B cell (primary cell): ENCODE data around the gene LARGE1. TPM values are rescaled to one million over a fixed set of nuclear protein-coding genes. Genes with fewer than 3 reads are reported as not detected.

Experiments
- ATAC-seq: fragments of 200-7000 bp; cut with Tn5 transposase; one replicate; pipeline ENCODE4 v1.10.0; 2021; ENCODE audit warnings: low read depth, mild to moderate bottlenecking, moderate number of reproducible peaks, moderate library complexity
- CTCF ChIA-PET: fragments of 350-600 bp; sonication (Branson Sonifier 250); formaldehyde crosslinking; loops from one replicate; lab custom pipeline; 2021; ENCODE audit warnings: antibody characterized with exemption, inconsistent platforms; lab: Charles Lee
- POLR2A ChIA-PET: fragments of 350-600 bp; sonication (Branson Sonifier 250); formaldehyde crosslinking; loops from one replicate; lab custom pipeline; 2021; ENCODE audit warnings: antibody characterized with exemption; lab: Charles Lee
- DNase-seq: peaks from one replicate; pipeline ENCODE4 v3.0.0; 2013
- H2AFZ ChIP-seq: 2 replicates; pipeline ENCODE4 v1.6.1; 2012; ENCODE audit warnings: mild to moderate bottlenecking, low read depth, low read length; ENCODE audit not compliant: insufficient read depth, poor library complexity, severe bottlenecking
- H3K27ac ChIP-seq, 2 donors: 1 replicate in 1 of 2; 2 replicates in 1 of 2; pipeline ENCODE4 v1.5.1; 2012 to 2013; ENCODE audit warnings: low read length in 2 of 2, mild to moderate bottlenecking in 2 of 2, moderate library complexity in 1 of 2
- H3K27me3 ChIP-seq, 4 experiments: fragments of 200-600 bp in 1 of 4; sonication (generic) in 1 of 4; replicated peaks in 1 of 4; 1 replicate in 2 of 4; 2 replicates in 2 of 4; pipeline versions ENCODE4 v1.6.1 to v1.7.0; 2013 to 2016; ENCODE audit warnings: low read length in 3 of 4, mild to moderate bottlenecking in 2 of 4, mixed read lengths in 1 of 4, moderate library complexity in 1 of 4; ENCODE audit not compliant: insufficient read depth in 4 of 4, control insufficient read depth in 3 of 4; ENCODE audit errors: control extremely low read depth in 1 of 4
- H3K36me3 ChIP-seq, 2 experiments: replicated peaks in 1 of 2; 1 replicate in 1 of 2; 2 replicates in 1 of 2; pipeline versions ENCODE4 v1.6.1 to v1.7.1; 2013; ENCODE audit warnings: low read length in 1 of 2; ENCODE audit not compliant: insufficient read depth in 2 of 2, control insufficient read depth in 1 of 2; ENCODE audit errors: control extremely low read depth in 1 of 2, extremely low read depth in 1 of 2
- H3K4me1 ChIP-seq, 2 donors: fragments of 200-600 bp in 1 of 2; sonication (generic) in 1 of 2; 1 replicate in 1 of 2; 2 replicates in 1 of 2; pipeline versions ENCODE4 v1.5.1 to v1.6.1; 2013 to 2017; ENCODE audit warnings: low read length in 2 of 2; ENCODE audit not compliant: control insufficient read depth in 2 of 2, insufficient read depth in 2 of 2
- H3K4me2 ChIP-seq: replicated peaks from 2 replicates; pipeline ENCODE3; 2012; ENCODE audit warnings: mild to moderate bottlenecking, low read depth, low read length; ENCODE audit not compliant: poor library complexity, severe bottlenecking
- H3K4me3 ChIP-seq, 5 experiments: fragments of 200-600 bp in 1 of 5; sonication (generic) in 1 of 5; 1 replicate in 3 of 5; 2 replicates in 2 of 5; pipeline versions ENCODE4 v1.5.1 to v1.7.0; 2011 to 2016; ENCODE audit warnings: low read length in 4 of 5, mild to moderate bottlenecking in 4 of 5, low read depth in 2 of 5, control low read depth in 1 of 5, moderate library complexity in 1 of 5; ENCODE audit not compliant: insufficient read depth in 1 of 5; ENCODE audit errors: control extremely low read depth in 1 of 5, extremely low read depth in 1 of 5
- H3K79me2 ChIP-seq: fragments of 200-600 bp; sonication (generic); one replicate; pipeline ENCODE4 v1.6.0; 2016; ENCODE audit warnings: low read length; ENCODE audit not compliant: control insufficient read depth, insufficient read depth
- H3K9ac ChIP-seq: fragments of 200-600 bp; sonication (generic); 2 replicates; pipeline ENCODE4 v1.6.1; 2017; ENCODE audit warnings: mild to moderate bottlenecking, low read length, moderate library complexity
- H3K9me3 ChIP-seq, 3 donors: one replicate each; pipeline versions ENCODE4 v1.6.1 to v1.7.1; 2013; ENCODE audit warnings: low read length in 2 of 3; ENCODE audit not compliant: control insufficient read depth in 2 of 3, insufficient read depth in 1 of 3; ENCODE audit errors: control extremely low read depth in 1 of 3
- H4K20me1 ChIP-seq: 2 replicates; pipeline ENCODE4 v1.6.0; 2012; ENCODE audit warnings: mild to moderate bottlenecking, low read length; ENCODE audit not compliant: insufficient read depth, control insufficient read depth, poor library complexity, severe bottlenecking
- H3K27ac Mint-ChIP-seq: one replicate; pipeline ENCODE4 v1.8.0; 2021; ENCODE audit warnings: mixed read lengths
- H3K27me3 Mint-ChIP-seq: one replicate; pipeline ENCODE4 v1.8.0; 2021; ENCODE audit warnings: mixed read lengths
- H3K4me1 Mint-ChIP-seq: one replicate; pipeline ENCODE4 v1.8.0; 2021; ENCODE audit warnings: mixed read lengths
- H3K4me3 Mint-ChIP-seq: one replicate; pipeline ENCODE4 v1.8.0; 2021; ENCODE audit warnings: mixed read lengths
- H3K9me3 Mint-ChIP-seq: one replicate; pipeline ENCODE4 v1.8.0; 2022; ENCODE audit warnings: mixed read lengths; ENCODE audit not compliant: insufficient read depth
- CTCF ChIP-seq: fragments of 200-600 bp; IDR thresholded peaks from one replicate; pipeline ENCODE4 v1.8.0; 2022; ENCODE audit warnings: antibody characterized with exemption, mild to moderate bottlenecking
- EZH2 ChIP-seq: IDR thresholded peaks from 2 replicates; pipeline ENCODE4 v1.6.1; 2012; ENCODE audit warnings: borderline replicate concordance, low read depth, mild to moderate bottlenecking, moderate library complexity, low read length; ENCODE audit not compliant: insufficient read depth, poor library complexity, severe bottlenecking
- WGBS: methylation state at CpG from one replicate; pipeline ENCODE4 v1.1.5; 2013; ENCODE audit warnings: missing lambda C conversion rate; ENCODE audit not compliant: insufficient coverage; 5-methylcytosine and 5-hydroxymethylcytosine counted together
- intact Hi-C: fragments of 100-400 bp; cut with micrococcal nuclease; formaldehyde crosslinking; loops from one replicate; pipeline ENCODE4 v1.10.0; 2022
- polyA plus RNA-seq: library from polyadenylated mRNA; depleted of rRNA; stranded (reverse); fragments of >200 nt; gene quantifications from 2 replicates; pipeline ENCODE4 v1.2.3, GENCODE V29; 2012
- total RNA-seq, 2 donors: library from RNA; stranded (reverse); fragments of 120-200 nt in 1 of 2; gene quantifications; 1 replicate in 1 of 2; 2 replicates in 1 of 2; pipeline versions ENCODE4 v1.2.3 to v1.2.4, GENCODE V29; 2013 to 2022

The LARGE1 gene
- total and polyA plus RNA-seq, 2 donors (not counting 1 experiment from before 2014, with no cell fraction given), result 20.7 to 82.0 TPM

- no peaks in the 10 kb centered on the region for H3K9me3 ChIP-seq
- H3K4me2 ChIP-seq, result no peak overlapping the region
- no peaks in the 10 kb centered on the region for H3K27me3 Mint-ChIP-seq
- WGBS, result 85% methylated on average over 5 of the region's 6 CpGs
- peaks cover 94% of the 10 kb centered on the region for H3K79me2 ChIP-seq
- no peaks in the 10 kb centered on the region for H3K36me3 ChIP-seq
- H4K20me1 ChIP-seq, result peaks cover 78% of the 10 kb centered on the region
- peaks cover 42% of the 10 kb centered on the region for H3K4me1 Mint-ChIP-seq
- intact Hi-C loops, result no loop called here
- no peaks in the 10 kb centered on the region for H3K9me3 Mint-ChIP-seq
- peaks cover 1 to 12% of the 10 kb centered on the region in 2 donors for H3K4me1 ChIP-seq
- ChIA-PET POLR2A (no interaction called here), CTCF (no interaction called here)
- no peak overlapping the region for H3K27ac ChIP-seq
- no peak overlapping the region for H2AFZ ChIP-seq
- H3K9ac ChIP-seq, result no peak overlapping the region
- DNase-seq (no peak), ATAC-seq (no peak)
- no peak for TF ChIP-seq CTCF
- TF ChIP-seq EZH2, result no peak
- H3K4me3 Mint-ChIP-seq, result no peak overlapping the region
- no peak overlapping the region for H3K4me3 ChIP-seq
- no peaks in the 10 kb centered on the region for H3K27me3 ChIP-seq
- no peak overlapping the region for H3K27ac Mint-ChIP-seq
Observed at GRCh38 chr22:33883561-33883960, 36.7 kb downstream of the LARGE1 start.

GRCh38 chr22:33882991-33883390 lies 37.3 kb downstream of the LARGE1 start:
- H3K27ac ChIP-seq, result no peak overlapping the region
- no peak overlapping the region for H2AFZ ChIP-seq
- no peak for DNase-seq
- H3K9me3 ChIP-seq, result no peaks in the 10 kb centered on the region
- H3K4me3 ChIP-seq, result no peak overlapping the region
- TF ChIP-seq EZH2 (no peak), CTCF (no peak)
- intact Hi-C loops, result no loop called here
- Mint-ChIP-seq H3K27me3 (no peaks in the 10 kb centered on the region), H3K4me1 (peaks cover 39% of the 10 kb centered on the region), H3K9me3 (no peaks in the 10 kb centered on the region), H3K27ac (no peak overlapping the region), H3K4me3 (no peak overlapping the region)
- peaks cover 93% of the 10 kb centered on the region for H3K79me2 ChIP-seq
- ATAC-seq, result no peak
- ChIA-PET CTCF (no interaction called here), POLR2A (no interaction called here)
- H3K4me2 ChIP-seq, result no peak overlapping the region
- peaks cover 83% of the 10 kb centered on the region for H4K20me1 ChIP-seq
- 82% methylated on average over 4 of the region's 6 CpGs for WGBS
- peaks cover 0 to 12% of the 10 kb centered on the region in 2 donors for H3K4me1 ChIP-seq
- H3K36me3 ChIP-seq, result no peaks in the 10 kb centered on the region
- no peak overlapping the region for H3K9ac ChIP-seq
- no peaks in the 10 kb centered on the region for H3K27me3 ChIP-seq
